Hepatocyte (in vitro differentiated cells): ENCODE measurements around the gene GUCY1A2.

Source experiments
- EZH2 ChIP-seq: fragments of 200-600 bp; sonication (generic); IDR thresholded peaks from 2 replicates; pipeline ENCODE4 v1.6.1; 2016; ENCODE audit warnings: antibody characterized with exemption, mild to moderate bottlenecking, borderline replicate concordance
- TF ChIP-seq, protein P1 (sequence below): fragments of 200-600 bp; sonication (generic); IDR thresholded peaks from 2 replicates; pipeline ENCODE4 v1.5.1; 2016; ENCODE audit warnings: antibody characterized with exemption, mild to moderate bottlenecking; ENCODE audit not compliant: poor library complexity

DNA sequence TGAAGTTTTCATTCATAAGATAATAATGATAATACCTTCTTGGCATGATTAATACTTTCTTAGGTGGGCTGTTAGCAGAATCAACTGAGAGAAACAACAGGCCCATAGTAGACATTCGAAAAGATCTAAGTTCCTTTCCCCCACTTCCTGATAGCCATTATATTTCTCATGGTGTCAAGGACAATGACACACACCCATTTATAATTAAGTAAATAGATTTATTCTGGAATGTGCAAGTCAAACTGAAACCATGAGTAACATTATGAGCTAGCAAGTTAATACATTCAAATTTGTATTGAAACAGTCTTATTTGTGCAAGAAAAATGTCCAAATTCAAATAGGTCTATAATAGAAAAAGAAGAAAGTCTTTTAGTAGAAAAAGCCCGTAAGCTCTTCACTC lies 301.1 kb downstream of the GUCY1A2 start:
- TF ChIP-seq, protein P1, sequence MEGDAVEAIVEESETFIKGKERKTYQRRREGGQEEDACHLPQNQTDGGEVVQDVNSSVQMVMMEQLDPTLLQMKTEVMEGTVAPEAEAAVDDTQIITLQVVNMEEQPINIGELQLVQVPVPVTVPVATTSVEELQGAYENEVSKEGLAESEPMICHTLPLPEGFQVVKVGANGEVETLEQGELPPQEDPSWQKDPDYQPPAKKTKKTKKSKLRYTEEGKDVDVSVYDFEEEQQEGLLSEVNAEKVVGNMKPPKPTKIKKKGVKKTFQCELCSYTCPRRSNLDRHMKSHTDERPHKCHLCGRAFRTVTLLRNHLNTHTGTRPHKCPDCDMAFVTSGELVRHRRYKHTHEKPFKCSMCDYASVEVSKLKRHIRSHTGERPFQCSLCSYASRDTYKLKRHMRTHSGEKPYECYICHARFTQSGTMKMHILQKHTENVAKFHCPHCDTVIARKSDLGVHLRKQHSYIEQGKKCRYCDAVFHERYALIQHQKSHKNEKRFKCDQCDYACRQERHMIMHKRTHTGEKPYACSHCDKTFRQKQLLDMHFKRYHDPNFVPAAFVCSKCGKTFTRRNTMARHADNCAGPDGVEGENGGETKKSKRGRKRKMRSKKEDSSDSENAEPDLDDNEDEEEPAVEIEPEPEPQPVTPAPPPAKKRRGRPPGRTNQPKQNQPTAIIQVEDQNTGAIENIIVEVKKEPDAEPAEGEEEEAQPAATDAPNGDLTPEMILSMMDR, result no peak
- no peak for TF ChIP-seq EZH2
